HG03378 (cell line): ENCODE measurements around the gene DRP2.
"Not testable (repeated sequence)": the region's sequence is repeated elsewhere in the genome, so short reads cannot be mapped to it uniquely, and the experiment has no call there.

Experiments used
- ATAC-seq: cut with Tn5 transposase; IDR thresholded peaks from one replicate; pipeline ENCODE4 v1.9.1; 2021; ENCODE audit warnings: mild to moderate bottlenecking, moderate library complexity; ENCODE audit not compliant: unreplicated experiment

The DRP2 gene, protein sequence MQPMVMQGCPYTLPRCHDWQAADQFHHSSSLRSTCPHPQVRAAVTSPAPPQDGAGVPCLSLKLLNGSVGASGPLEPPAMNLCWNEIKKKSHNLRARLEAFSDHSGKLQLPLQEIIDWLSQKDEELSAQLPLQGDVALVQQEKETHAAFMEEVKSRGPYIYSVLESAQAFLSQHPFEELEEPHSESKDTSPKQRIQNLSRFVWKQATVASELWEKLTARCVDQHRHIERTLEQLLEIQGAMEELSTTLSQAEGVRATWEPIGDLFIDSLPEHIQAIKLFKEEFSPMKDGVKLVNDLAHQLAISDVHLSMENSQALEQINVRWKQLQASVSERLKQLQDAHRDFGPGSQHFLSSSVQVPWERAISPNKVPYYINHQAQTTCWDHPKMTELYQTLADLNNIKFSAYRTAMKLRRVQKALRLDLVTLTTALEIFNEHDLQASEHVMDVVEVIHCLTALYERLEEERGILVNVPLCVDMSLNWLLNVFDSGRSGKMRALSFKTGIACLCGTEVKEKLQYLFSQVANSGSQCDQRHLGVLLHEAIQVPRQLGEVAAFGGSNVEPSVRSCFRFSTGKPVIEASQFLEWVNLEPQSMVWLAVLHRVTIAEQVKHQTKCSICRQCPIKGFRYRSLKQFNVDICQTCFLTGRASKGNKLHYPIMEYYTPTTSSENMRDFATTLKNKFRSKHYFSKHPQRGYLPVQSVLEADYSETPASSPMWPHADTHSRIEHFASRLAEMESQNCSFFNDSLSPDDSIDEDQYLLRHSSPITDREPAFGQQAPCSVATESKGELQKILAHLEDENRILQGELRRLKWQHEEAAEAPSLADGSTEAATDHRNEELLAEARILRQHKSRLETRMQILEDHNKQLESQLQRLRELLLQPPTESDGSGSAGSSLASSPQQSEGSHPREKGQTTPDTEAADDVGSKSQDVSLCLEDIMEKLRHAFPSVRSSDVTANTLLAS

DNA sequence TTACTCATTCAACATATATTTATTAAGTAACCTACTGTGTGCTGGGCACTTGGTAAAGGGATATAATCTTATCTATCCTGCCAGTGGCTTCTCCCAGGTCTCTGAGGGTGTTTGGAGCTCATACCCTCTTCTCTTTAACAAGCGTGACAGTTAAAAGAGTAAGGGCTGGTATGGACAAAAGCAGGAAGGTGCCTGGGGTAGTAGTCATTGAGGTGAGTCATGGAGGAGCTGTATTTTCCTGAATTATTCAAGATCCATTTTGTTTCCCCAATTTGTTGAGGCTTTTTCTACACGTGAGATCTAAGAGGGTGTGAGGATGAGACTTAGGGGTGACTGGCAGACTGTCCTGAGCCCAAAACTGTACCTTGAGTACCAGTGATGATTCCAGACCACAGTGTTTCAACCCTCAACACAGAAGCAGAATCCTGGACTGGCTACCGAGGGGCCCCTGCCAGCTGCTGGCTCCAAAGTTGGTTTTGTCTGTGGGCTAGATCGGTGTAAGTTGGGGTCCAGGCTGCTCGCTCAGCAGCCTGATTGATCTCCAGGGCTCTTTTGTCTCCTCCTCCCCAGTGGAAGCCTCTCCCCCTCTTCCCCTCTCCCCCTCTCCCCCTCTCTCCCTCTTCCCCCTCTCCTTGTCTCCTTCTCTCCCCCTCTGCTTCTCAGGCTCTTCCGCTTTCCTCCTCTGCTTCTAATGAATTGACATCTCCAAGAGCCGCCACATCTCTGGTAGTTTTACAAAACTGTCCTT is at the start of gene DRP2:
Gene DRP2, plus strand, starts transcription at position 671 of the 748 bp plus-strand sequence. CDS start 11,862 bp downstream, outside the sequence.
- no peak for ATAC-seq

DNA sequence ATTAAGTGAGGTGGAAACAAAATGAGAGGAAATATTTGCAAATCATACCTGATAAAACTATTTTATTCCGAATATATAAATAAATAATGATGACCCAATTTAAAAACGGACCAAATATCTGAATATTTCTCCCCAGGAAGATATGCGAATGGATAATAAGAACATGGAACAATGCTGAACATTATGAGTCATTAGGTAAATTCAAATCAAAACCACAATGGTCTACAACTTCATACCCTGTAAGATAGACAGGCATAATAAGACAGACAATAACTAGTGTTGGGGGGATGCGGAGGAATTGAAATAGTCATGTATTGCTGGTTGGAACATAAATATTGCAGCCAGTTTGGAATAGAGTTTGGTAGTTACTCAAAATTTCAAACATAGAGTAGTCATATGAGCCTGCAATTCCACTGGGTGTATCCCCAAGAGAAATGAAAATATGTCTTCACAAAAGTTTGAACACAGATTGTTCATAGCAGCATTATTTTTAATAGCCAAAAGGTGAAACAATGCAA is 47.6 kb upstream of the DRP2 start:
- no peak for ATAC-seq

DNA sequence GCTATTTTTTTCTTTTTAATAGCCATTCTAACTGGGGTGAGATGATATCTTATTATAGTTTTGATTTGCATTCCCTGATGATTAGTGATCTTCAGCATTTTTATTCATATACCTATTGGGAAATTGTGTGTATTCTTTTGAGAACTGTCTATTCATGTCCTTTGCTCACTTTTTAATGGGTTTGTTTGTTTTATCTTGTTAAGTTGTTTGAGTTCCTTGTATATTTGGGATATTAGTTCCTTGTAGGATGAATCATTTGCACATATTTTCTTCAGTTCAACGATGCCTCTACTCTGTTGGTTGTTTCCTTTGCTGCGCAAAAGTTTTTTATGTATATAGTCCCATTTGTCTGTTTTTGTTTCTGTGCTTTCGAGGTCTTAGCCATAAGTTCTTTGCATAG is 43.1 kb upstream of the DRP2 start:
- ATAC-seq = no peak

DNA sequence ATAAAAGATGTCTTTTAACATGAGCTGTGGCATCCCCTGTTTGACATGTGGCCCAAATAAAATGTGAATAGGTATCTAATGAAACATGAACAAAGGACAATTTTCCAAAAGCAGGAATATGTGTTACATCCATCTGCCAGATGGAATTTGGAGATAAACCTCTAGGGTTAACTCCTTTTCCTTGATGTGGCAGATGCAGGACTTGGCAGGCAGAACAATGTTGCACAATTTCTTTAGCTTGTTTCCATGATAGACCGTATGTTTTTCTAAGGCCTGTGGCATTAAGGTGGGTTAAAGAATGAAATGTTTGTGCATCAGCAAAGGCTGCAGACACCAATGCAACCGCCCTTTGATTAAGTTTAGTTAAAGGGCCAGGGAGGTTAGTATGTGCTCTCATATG is 34.7 kb upstream of the DRP2 start:
- not testable (repeated sequence) for ATAC-seq

DNA sequence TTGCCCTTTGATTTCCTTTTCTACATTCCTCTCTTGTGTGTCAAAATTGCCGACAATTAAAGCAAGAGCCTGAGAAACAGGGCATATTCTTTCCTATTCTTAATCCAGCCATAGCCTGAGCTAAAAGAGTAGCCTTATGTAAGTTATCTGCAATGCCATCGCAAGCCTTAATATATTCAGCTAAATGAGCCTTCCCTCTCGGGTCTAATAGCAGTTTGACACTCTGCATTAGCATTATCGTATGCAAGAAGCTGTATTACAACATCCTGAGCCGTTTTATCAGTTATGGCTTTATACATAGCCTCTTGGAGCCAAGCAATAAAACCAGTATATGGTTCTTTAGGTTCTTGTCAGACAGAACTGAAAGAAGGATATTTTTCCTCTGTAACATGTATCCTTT is 31.6 kb upstream of the DRP2 start:
- ATAC-seq = not testable (repeated sequence)

DNA sequence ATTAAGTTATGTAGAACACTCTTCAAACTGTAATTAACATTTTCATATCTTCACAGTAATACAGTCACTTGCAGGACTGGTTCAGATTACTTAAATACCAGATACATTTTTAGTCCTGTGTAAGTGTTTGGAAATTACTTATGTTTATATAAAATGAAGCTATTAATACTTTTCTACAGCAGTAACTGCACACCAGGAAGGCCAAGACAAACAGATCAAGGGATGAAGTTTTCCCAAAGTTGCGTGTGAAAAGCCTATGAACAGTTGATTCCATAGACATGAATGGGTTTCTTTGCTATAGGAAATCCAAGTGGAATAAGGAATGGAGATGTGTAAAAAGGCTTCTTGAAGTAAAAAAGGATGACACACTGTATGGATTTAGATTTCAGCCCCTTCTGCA is 28.9 kb upstream of the DRP2 start:
- ATAC-seq = no peak

DNA sequence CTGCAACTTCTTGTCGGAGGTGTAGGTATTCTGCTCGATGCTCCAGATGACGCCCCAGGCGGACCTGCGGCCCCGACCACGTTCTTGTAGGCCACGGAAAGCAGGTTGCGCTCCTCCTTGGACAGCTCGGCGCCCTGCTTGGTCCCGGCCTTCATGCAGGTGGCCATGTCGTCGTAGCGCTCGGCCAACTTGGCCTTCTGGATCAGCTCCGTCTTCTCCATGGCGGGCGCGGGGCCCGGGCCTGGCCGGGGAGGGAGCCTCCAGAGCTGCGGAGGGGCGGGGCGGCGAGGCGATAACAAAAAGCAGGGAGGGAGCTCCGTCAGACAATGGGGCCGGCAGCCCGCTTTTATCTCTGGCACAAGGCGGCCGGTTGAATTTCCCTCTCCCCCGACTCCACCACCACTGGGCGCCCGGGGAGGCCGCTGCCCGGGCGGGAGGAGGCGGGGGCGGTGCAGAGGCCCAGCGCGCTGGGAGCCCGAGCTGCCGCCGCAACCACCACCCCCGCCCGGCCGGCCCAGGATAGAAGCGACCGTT is 28.3 kb upstream of the DRP2 start:
- no peak for ATAC-seq

DNA sequence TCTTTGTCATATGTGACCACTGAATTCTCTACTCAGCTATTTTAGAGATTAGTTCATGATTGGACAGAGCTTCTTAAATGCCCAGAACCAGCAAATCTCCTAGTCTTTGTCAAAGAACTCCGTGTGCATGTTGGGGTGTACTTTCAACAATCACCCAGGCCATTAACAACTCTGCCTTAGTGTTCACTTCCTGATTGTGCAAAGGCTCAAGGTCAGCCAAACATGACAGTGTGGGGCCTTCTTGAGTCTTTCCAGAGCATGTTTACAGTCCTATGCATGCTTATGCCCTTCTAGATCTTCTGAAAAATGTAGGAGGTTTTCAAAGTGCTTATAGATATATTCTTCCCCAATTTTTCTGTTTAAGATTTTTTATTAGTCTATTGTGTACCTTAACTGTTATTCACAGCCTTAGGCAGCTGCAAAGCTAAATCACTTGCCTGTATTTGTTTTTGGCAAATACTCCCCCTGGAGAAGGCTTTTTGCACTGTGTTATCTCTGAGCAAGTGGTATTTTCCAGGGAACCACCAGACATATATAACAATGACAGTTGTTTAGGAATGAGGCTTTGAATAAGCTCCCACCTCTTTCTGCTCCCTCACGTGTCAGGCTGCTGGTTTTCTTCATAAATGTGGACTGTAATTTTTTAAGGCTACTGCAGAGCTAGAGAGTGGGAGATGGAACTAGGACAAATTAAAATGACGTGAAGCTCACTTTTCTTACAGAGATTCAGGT is 24.0 kb upstream of the DRP2 start:
- ATAC-seq = no peak

DNA sequence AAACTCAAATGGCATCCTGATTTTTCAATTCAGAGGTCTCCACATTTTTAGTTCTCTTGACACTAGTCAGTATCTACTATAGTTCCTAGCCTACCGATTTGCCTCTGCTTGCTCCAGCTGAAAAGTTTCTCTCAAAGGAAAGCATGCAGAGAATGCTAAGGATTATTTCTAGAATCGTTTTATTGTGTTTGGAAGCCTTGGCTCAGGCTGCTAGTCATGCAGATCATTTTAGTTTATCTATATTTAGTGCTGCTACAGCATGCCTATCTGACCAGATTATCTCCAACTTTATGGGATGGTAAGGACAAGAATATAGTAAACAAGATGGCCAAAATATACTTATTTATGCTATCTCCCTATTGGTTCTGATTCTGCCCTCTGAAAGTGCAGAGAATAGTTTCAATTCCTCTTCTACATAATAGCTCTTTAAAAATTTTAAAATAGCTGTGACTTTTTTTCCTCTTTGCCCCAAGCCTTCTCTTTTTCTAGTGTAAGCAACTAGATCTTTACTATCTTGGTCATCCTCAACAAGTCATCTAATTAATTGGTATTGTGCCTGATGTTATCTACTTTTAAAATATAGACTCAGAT is 15.7 kb upstream of the DRP2 start:
- ATAC-seq = no peak

DNA sequence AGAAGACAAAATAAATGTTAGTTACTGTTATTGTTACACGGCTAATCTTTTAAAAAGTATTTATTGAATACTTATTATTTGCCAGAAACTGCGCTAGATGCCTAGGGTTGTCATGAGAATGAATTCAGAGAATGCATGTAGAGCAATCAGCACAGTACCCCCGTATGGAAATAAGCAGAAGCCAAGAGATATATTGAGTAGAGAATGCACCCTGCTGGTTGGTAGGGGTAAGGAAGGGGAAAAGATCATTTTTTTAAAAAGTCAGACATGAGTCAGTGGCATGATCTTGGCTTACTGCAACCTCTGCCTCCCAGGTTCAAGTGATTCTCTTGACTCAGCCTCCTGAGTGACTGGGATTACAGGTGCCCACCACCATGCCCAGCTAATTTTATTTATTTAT is 13.1 kb upstream of the DRP2 start:
- peak; percentile 78 for ATAC-seq

DNA sequence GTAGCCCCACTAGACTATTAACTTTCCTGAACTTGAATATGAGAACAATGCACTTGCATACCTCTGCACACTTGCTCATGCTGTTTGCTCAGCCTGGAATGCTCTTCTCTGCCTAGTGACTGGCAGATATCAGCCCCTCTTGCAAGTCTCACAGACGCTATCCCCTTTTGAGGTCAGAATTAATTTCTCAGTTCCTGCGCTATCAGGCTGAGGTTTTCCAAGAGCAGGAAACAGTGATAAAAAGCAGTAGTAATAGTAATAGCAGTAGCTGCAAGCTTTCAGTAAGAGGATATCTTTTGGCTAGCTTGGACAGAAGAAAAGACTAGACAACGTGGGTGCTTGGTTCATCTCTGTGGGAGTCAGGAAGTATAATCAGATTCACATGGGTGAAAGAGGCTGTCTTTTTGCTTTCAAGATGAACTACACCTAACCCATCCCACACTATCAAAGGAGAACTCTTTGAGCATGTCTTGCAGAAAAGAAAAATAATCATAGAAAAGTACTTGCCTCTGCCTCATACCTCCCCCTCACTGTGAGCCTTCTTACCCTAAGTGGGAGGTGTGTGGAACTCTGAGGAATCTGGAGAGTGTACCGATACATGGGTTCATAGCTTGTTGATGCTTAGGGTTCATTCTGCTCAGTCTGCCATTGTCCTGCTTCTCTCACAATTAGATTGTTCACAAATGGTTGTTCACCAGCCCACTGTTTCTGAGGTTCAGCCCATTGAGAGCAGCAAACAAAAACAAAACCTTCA is 11.3 kb upstream of the DRP2 start:
- peak; percentile 77 for ATAC-seq

DNA sequence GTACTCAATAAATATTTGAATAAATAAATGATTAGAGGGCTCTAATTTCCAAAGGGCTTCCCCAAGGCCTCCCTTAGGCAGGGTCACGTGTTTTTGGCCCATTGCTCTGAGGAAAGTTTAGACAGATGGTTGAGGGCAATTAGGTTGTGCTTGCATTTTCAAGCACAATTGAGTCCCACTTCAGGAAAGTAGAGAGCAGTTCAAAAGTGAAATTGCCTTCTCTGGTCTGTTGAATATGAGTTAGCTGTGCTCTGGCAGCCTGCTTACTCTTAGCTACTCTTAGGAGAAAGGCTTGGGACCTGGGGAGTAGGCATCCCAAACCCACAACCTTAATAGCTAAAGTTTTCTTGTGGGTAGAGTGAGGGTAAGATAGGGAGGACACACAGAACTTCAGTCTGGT is 9.0 kb upstream of the DRP2 start:
- no peak for ATAC-seq

DNA sequence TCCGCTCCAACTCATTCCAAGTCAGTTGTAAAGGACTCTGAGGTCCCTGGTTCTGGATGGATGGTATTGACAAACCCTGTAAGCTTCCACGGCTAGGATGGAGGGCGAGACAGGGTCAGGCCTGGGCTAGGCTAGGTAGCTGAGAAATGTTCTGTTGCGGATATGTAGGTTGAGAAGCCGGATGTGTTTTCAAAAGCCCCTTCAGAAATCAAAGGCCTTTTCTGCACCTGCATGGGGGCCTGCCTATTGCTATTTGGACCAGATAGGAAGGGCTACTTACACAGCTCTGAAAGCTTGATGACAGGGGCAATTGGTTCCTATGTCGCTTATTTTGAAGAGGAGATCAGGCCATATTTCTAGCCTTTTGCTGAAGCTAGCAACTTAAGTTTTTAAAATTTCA is 1.9 kb upstream of the DRP2 start:
- no peak for ATAC-seq

DNA sequence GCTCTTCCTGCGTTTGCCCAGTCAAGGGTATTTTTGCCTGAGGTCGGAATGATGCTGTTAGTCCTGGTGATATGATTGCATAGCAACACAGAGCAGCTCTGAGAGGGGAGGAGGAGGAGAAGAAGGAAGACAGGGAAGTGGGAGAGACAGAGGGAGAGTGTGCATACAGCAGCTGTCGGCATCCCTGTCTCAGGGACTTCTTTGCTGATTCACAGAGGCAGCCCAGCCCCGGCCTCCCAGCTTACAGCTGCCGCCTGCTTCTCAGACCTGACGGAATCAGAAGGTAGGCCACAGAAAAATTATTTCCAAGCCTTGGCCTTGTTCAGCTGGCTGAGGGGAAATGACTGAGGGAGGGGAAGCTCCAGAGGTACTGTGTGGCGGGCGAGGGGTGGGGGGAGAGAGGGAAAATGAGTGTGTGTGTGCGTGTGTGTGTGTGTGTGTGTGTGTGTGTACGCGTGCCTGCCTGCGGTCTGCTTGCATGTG is 319 bp downstream of the DRP2 start:
- no peak for ATAC-seq

DNA sequence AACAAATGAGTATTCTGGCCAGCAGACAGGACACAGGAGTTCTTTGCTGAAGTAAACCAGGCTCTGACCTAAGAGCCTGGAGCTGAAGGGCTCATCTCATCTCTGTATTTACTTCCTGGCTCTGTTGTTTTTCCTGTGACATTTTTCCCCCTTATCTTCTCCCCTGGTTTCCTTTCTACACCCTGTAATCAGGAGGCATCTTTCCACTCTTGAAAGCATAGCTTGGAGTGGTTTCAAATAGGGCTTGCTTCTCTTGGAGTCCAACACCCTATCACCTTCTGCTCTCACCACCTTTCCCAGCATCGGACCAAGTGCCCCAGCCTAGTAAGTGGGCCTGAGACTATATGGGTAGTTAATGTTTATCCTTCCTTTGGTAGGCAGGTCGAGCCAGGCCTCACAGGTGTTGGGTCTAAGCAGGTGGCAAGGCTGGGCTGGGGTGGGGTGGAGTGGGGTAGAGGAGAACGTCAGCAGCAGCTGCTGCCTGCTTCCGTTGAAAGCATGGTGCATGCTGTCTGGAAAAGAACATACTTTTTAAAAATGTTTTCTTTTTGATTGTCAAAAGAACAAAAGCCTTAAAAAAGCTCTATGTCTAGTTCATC is 1.2 kb downstream of the DRP2 start:
- no peak for ATAC-seq

DNA sequence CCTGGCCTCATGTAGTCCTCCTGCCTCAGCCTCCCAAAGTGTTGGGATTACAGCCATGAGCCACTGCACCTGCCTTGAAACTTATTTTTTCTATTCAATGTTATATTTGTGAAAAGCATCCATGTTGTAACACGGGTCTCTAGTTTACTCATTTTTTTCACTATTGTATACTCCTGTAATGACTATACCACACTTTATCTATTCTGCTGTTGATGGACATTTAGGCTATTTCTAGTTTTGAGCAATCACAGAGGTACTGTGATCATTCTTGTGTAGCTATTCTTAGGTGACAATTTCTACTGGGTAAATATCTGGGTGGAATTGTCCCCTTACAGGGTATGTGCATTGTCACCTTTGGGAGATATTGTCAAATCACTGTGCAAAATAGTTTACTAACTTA is 3.6 kb downstream of the DRP2 start:
- ATAC-seq = no peak

DNA sequence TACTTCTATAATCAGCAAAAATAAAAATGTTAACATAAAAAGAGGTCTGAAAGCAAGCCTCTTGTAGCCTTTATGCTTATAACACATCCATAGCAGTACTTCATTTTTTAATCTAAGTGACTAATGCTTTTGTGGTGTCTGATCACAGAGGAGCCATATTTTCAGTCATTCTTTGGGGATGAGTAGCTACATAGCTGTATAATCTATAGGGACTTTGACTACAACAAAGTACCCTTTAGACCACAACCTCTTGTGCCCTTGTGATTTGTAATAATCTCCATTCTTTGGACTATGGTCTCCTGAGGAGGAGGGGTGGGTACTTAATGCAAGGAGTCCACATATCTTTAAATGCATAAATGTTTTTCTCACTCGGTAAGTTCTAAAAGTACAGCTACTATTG is 9.6 kb downstream of the DRP2 start:
- no peak for ATAC-seq

DNA sequence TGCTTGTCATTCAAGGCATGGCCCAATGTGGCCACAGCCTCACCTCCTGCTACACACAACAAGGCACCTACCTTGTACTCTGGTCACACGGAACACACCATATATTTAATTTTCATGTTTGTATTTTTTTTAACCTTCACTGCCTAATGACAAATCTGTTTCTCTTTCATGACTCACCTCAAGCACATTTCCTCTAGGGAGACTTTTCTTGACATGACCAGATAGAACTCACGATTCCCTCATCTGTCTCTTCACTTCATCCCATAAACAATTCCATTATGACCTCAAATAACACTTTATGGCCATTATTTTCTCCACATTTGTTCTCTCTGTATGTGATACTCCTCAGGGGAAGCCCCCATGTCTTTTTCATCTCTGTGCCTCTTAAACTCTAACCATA is 11.1 kb downstream of the DRP2 start:
- no peak for ATAC-seq
